GM12878 (cell line): ENCODE measurements around the gene TKFC. TPM values are rescaled to one million over a fixed set of nuclear protein-coding genes. Genes with fewer than 3 reads are reported as not detected.

ENCODE experiments used
- BMI1 ChIP-seq: fragments of 450-650 bp; IDR thresholded peaks from 2 replicates; pipeline ENCODE4 v1.6.1; 2016; ENCODE audit warnings: mild to moderate bottlenecking, moderate library complexity, borderline replicate concordance
- CBFB ChIP-seq: IDR thresholded peaks from 2 replicates; pipeline ENCODE4 v1.6.1; 2016; ENCODE audit warnings: antibody characterized with exemption, low read depth
- CHD1 ChIP-seq: IDR thresholded peaks from 2 replicates; pipeline ENCODE4 v1.6.1; 2012; ENCODE audit warnings: low read depth, low read length, improper control_type of control experiment
- CHD4 ChIP-seq: fragments of 200-600 bp; sonication (generic); IDR thresholded peaks from 2 replicates; pipeline ENCODE4 v1.6.1; 2016; ENCODE audit warnings: mild to moderate bottlenecking
- CREM ChIP-seq: IDR thresholded peaks from 2 replicates; pipeline ENCODE4 v1.6.1; 2014; ENCODE audit warnings: antibody characterized with exemption, low read depth
- EED ChIP-seq: sonication (generic); IDR thresholded peaks from 2 replicates; pipeline ENCODE4 v1.6.1; 2016; ENCODE audit warnings: antibody characterized with exemption, low read depth
- EGR1 ChIP-seq, 2 experiments: IDR thresholded peaks; 1 replicate in 1 of 2; 2 replicates in 1 of 2; pipeline ENCODE4 v1.6.1; 2011 to 2012; ENCODE audit warnings: low read depth in 2 of 2, low read length in 2 of 2, borderline replicate concordance in 1 of 2, mild to moderate bottlenecking in 1 of 2, moderate library complexity in 1 of 2
- ETV6 ChIP-seq, 2 experiments: fragments of 450-650 bp in 1 of 2; IDR thresholded peaks in 1 of 2; conservative IDR thresholded peaks in 1 of 2; 2 replicates each; pipeline ENCODE4 v1.6.1; 2014; ENCODE audit warnings: antibody characterized with exemption in 1 of 2, borderline replicate concordance in 1 of 2, low read depth in 1 of 2, mild to moderate bottlenecking in 1 of 2, moderate library complexity in 1 of 2
- HDAC6 ChIP-seq: fragments of 200-600 bp; sonication (generic); IDR thresholded peaks from one replicate; pipeline ENCODE4 v1.8.0; 2017; ENCODE audit warnings: antibody characterized with exemption; ENCODE audit not compliant: unreplicated experiment
- JUND ChIP-seq: IDR thresholded peaks from 2 replicates; pipeline ENCODE4 v1.6.1; 2012; ENCODE audit warnings: low read depth, mild to moderate bottlenecking, low read length, improper control_type of control experiment, moderate library complexity
- MEF2B ChIP-seq: fragments of 450-650 bp; IDR thresholded peaks from 2 replicates; pipeline ENCODE4 v1.6.1; 2018; ENCODE audit warnings: mild to moderate bottlenecking, moderate library complexity; ENCODE audit not compliant: partially characterized antibody, poor library complexity, severe bottlenecking
- MYC ChIP-seq: IDR thresholded peaks from 2 replicates; pipeline ENCODE4 v1.6.1; 2011; ENCODE audit warnings: mild to moderate bottlenecking, low read length, moderate library complexity, inconsistent platforms; ENCODE audit not compliant: insufficient read depth, insufficient replicate concordance, insufficient read length, severe bottlenecking
- NFIC ChIP-seq: IDR thresholded peaks from 2 replicates; pipeline ENCODE4 v1.6.1; 2012; ENCODE audit warnings: low read depth, mild to moderate bottlenecking, inconsistent platforms, low read length, moderate library complexity
- NFYA ChIP-seq: IDR thresholded peaks from 2 replicates; pipeline ENCODE4 v1.6.1; 2011; ENCODE audit warnings: low read depth, mild to moderate bottlenecking, low read length, improper control_type of control experiment, borderline replicate concordance
- PAX5 ChIP-seq: IDR thresholded peaks from 2 replicates; pipeline ENCODE4 v1.6.1; 2011; ENCODE audit warnings: low read depth, low read length, borderline replicate concordance
- PKNOX1 ChIP-seq: fragments of 450-650 bp; IDR thresholded peaks from 2 replicates; pipeline ENCODE4 v1.6.1; 2016; ENCODE audit warnings: mild to moderate bottlenecking
- RELB ChIP-seq: fragments of 450-650 bp; IDR thresholded peaks from 2 replicates; pipeline ENCODE4 v1.6.1; 2017; ENCODE audit warnings: low read depth, mild to moderate bottlenecking, moderate library complexity
- RFX5 ChIP-seq: IDR thresholded peaks from 2 replicates; pipeline ENCODE4 v1.6.1; 2011; ENCODE audit warnings: low read depth, low read length, improper control_type of control experiment
- RUNX3 ChIP-seq: IDR thresholded peaks from 2 replicates; pipeline ENCODE4 v1.6.1; 2012; ENCODE audit warnings: low read length, inconsistent platforms
- STAT3 ChIP-seq: IDR thresholded peaks from 2 replicates; pipeline ENCODE4 v1.6.1; 2011; ENCODE audit warnings: low read depth, low read length, improper control_type of control experiment
- TAF1 ChIP-seq: IDR thresholded peaks from 2 replicates; pipeline ENCODE4 v1.6.1; 2011; ENCODE audit warnings: mild to moderate bottlenecking, low read depth, low read length, borderline replicate concordance
- YBX1 ChIP-seq: fragments of 450-650 bp; IDR thresholded peaks from 2 replicates; pipeline ENCODE4 v1.6.1; 2016; ENCODE audit warnings: antibody characterized with exemption
- ZBED1 ChIP-seq: IDR thresholded peaks from 2 replicates; pipeline ENCODE4 v1.6.1; 2016; ENCODE audit warnings: borderline replicate concordance
- ZBTB4 ChIP-seq: fragments of 450-650 bp; formaldehyde crosslinking; IDR thresholded peaks from 2 replicates; pipeline ENCODE4 v1.4.0; 2022; ENCODE audit warnings: mild to moderate bottlenecking, moderate library complexity
- ZNF217 ChIP-seq: fragments of 450-650 bp; IDR thresholded peaks from 2 replicates; pipeline ENCODE4 v1.6.1; 2017; ENCODE audit warnings: antibody characterized with exemption, mild to moderate bottlenecking
- polyA plus RNA-seq, 11 experiments: library from polyadenylated mRNA; depleted of rRNA in 4 of 11; unstranded in 6 of 11; stranded (reverse) in 5 of 11; fragments of >200 nt; fragmentation: Nextera tagmentation in 4 of 11; fragmentation: Illumina TruSeq in 1 of 11; extraction: Ambion mirVana in 4 of 11; extraction: Trizol in 1 of 11; gene quantifications; 1 replicate in 1 of 11; 2 replicates in 10 of 11; pipeline versions ENCODE4 v1.2.1 to v1.2.3, GENCODE V29; 2011 to 2016; ENCODE audit warnings: inconsistent platforms in 2 of 11, missing spikeins in 2 of 11, low read depth in 1 of 11
- total RNA-seq, 4 experiments: library from RNA; depleted of rRNA in 3 of 4; stranded (reverse); fragments of >200 nt in 3 of 4; fragmentation: Illumina TruSeq in 1 of 4; extraction: Trizol in 1 of 4; gene quantifications; 2 replicates each; pipeline versions ENCODE4 v1.2.1 to v1.2.3, GENCODE V29; 2013 to 2021

Gene TKFC
- total and polyA plus RNA-seq, 10 of the 15 experiments (the other 5 are each of a cell fraction or from before 2014, with no cell fraction given), result 2.4 to 113 (median 59.0) TPM

GRCh38 chr11:61369372-61370348, 36.6 kb downstream of the TKFC start (continued):
- peak; percentile 91 for TF ChIP-seq RELB
- no peak for TF ChIP-seq RFX5
- TF ChIP-seq EED, result peak; percentile 63
- peak; percentile 82; the same call in 1 of the 2 replicates for TF ChIP-seq CHD1
- TF ChIP-seq MYC, result no peak
- no peak for TF ChIP-seq ZBTB4 (CRISPR knock-in tag)
- TF ChIP-seq BMI1, result peak; percentile 36; the same call in 1 of the 2 replicates
- peak; percentile 39; the same call in 1 of the 2 replicates for TF ChIP-seq CBFB
- TF ChIP-seq MEF2B, result peak; percentile 52
- peak; percentile 95 for TF ChIP-seq RUNX3
- TF ChIP-seq YBX1, result no peak
- TF ChIP-seq NFYA, result no peak
- peak; percentile 47; the same call in 1 of the 2 replicates for TF ChIP-seq ZBED1
- no peak for TF ChIP-seq JUND
- peak; percentile 83 for TF ChIP-seq NFIC
- peak; percentile 95 for TF ChIP-seq PAX5
- TF ChIP-seq TAF1, result no peak
- TF ChIP-seq ZNF217, result no peak
- peak; percentile 83 for TF ChIP-seq CREM
- TF ChIP-seq HDAC6, result no peak
- peak; percentile 84 for TF ChIP-seq PKNOX1
- peak in 1 of 2 experiments; percentile 46; a peak in 1 of 3 replicates for TF ChIP-seq EGR1 (IDR thresholded peaks at IDR 0.05; ENCODE audit: borderline replicate concordance in 1 of 2, low read depth in 2 of 2, low read length in 2 of 2)
- TF ChIP-seq STAT3, result no peak
- no peak for TF ChIP-seq CHD4
- TF ChIP-seq ETV6 (conservative IDR thresholded peaks at IDR 0.05 in 1 of 2, IDR thresholded peaks at IDR 0.05 in 1 of 2; ENCODE audit: borderline replicate concordance in 1 of 2, low read depth in 1 of 2), result no peak
